Suppressor macrophage treated with lipopolysaccharide for 1 hour (primary cell): ENCODE results near the gene TAPT1.

ENCODE experiments used
- DNase-seq, 3 donors: peaks; one replicate each; pipeline ENCODE4 v3.0.0-alpha.2; 2020 to 2022

Gene TAPT1, protein sequence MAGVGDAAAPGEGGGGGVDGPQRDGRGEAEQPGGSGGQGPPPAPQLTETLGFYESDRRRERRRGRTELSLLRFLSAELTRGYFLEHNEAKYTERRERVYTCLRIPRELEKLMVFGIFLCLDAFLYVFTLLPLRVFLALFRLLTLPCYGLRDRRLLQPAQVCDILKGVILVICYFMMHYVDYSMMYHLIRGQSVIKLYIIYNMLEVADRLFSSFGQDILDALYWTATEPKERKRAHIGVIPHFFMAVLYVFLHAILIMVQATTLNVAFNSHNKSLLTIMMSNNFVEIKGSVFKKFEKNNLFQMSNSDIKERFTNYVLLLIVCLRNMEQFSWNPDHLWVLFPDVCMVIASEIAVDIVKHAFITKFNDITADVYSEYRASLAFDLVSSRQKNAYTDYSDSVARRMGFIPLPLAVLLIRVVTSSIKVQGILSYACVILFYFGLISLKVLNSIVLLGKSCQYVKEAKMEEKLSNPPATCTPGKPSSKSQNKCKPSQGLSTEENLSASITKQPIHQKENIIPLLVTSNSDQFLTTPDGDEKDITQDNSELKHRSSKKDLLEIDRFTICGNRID

DNA sequence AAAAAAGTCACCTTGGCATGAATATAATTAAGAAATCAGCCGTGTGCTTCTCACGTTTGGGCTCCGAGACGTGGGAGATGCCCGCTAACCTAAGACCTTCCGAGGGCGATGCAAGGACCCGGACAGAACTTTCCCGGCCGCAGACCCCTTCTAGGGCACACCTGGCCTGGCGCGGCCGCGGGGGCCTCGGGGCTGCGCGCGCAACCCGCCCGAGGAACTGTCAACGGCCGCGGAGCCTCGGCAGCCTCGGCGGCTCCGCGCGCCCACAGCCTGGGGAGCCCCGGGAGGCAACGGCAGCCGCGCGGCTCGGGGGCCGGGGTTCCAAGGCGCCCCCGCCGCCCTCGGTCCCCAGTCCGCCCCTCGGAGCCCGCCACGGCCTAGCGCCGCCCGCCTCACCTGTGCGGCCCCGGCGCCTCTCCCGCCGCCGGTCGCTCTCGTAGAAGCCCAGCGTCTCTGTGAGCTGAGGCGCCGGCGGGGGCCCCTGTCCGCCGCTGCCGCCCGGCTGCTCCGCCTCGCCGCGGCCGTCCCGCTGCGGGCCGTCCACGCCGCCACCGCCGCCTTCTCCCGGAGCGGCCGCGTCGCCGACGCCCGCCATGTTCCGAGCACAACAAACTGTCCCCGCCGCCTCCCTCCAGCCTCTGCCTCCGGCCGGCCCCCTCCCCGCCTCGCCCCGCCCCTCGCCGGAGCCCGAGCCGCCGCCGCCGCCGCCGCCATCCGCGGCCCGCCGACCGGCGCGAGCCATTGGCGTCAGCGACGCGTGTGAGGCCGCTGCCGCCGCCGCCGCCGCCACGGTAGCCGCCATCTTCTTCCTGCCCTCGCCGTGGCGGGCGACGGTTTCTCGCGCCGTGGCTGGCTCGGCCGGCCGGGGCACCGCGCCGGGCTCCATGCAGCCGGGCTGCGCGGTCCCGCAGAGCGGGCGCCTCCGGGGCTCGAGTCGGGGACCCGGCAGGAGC is at the start of gene TAPT1:
TAPT1 (minus strand) TSS at position 609 of the 953 bp plus-strand sequence; CDS start at position 595, 14 bp downstream.
- DNase-seq: peak; percentile 80 to 96 (median 90)

DNA sequence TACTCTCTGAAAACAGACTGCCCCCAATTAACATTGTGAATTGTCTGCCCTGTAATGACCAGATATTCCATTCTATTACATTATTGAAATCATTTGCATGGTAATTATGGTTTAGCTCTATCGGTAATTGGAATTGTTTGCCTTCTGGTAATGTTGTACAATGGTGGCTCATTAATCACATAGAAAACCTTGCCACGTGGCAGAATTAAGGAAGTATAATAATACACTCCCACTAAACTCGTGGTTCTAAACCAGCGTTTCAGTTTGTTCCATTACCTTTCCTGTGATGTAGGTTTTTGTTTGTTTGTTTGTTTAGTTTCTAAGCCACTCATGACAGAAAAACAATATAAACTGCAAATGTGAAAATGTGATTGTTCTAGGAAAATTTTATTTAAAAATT is 45.1 kb upstream of the TAPT1 start:
- DNase-seq: peak; percentile 14 to 53 (median 43)

DNA sequence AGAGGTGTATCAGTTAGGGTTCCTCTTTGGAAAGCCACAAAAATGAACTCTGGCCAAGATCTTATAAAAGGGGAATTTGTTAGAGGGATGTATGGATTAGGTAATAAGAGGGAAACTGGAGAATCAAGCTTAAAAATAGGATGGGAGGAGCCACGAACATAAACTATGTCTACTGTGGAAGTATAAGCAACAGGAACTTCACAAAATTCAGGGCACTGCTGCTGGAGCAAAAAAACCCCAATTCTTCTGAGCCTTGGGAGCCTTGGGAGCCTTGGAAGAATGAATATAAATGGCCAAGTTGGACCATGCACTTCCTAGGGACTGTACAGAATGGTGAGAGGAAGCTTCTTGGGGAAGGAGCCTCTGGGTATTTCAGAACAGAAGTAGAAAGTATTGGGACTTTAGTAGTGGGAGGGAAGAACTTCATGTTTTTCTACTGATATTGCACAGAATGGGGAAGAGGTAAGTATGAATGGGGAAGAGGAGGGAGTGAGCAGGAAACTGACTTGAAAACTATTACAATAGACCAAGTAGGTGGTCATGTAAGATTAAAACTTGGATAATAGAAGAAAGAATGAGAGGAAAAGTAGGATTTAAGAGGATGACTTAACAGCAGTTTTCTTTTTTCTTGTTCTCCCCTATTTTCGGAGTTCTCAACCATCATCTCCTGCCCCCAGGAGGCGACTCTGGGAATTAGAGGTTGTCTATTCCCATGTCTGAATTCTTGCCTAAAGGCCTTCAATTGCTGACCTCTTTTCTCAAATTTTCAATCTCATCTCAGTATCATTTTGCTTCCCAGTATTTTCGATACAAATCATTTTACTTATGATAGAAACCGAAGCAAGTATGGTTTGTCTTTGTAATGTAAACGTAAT is 44.4 kb upstream of the TAPT1 start:
- DNase-seq: peak; percentile 73 to 93 (median 85)

DNA sequence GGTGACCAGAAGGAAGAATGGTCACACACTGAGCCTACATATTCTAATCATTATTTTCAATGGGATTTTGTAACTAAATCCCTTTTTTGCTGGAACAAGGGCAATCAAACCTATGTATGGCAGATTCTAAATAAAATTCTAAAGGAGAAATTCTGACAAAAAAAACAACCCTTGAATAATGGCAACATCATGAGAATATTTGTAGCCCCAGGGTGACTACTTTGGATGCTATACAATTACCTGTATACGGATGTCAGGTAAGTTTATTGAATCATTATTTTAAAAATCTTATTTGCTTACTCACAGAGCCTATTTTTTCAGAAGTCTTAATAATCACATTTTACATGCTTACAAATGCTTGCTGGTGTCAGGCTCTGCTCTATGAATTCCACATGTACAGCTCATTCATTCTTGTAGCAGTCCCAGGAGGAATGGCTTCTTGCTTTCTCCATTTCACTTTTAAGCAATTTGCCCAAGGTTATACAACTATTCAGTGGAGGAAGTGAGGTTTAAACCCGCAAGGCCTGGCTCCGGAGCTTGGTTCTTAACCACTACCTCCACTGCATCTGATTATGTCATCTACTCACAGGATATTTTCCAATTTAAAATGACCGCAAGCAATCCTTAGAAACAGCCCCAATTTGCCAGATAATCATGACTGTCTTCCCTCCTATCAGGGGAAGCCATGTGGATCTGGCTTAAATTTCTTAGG is 43.6 kb upstream of the TAPT1 start:
- DNase-seq: peak in 2 of 3 donors; percentile 79 to 80

DNA sequence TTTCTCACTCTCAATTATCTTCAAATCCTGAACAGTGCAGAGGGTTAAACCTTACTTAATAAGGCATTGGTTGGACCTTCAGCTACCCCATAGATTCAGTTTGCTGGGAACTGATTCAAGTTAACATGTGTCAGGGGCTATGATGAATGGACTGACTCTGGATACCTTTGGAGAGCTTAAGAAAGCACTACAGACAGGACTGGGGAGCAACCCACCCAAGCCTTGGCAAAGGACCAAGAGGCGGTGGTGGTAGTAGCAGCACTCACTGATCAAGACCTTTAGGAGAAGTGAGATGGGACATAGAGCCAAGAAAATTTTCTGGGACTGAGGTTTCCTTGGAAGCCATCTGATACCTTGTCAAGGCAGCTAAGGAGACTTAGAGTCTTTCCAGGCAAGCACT is 43.0 kb upstream of the TAPT1 start:
- no peak for DNase-seq

DNA sequence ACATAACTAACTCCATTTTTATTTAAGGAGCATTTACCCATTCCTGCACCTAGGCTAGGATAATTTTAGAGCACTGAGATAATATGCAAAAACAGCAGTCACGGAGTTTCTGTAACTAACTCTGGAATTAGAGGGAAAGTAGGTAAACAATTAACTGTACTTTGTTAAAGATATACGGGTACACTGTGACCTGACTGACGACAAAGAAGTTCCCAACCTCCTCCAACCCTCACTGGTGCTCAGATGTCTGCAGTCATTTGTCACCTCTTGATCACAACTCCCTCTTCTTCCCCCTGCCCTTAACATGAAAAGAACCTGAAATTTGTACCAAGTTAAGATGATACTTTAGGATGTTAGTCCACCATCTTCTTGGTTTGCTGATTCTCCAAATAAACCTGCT is 42.0 kb upstream of the TAPT1 start:
- DNase-seq: no peak

DNA sequence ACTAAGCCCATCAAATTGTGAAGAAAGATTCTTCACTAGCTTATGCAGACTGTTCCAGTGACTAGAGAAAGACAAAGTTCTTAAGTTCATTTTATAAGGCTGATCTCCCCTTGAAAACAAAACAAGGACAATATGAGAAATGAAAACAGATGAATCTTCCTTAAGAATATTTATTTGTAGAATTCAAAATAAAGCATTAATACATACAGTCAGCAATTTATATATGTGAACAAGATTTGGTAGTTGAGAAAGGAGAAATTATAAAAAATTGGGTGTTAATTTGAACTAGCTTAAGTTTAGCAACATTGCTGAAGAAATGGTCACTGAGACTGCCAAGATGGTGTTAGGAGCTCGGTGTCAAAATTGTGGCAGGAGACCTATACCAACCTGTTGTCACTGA is 41.4 kb upstream of the TAPT1 start:
- DNase-seq: no peak

DNA sequence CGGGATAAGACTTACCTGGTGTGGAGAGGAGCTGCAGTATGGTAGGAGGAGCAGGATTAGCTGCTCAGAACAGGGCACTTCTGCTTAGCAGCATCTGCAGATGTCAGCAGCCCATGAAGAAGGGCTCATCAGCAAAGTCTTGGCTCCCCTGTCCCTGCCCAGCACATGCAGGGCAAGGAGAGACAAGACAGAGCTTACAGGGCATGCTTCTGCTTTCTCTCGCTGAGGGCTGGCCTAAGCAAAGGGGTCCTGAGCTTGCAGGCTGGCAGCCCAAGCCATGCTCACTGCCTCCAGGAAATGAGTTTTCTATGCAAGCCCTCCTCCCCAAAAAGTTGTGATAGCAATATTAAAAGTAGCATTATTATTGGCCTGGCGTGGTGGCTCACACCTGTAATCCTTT is 39.5 kb upstream of the TAPT1 start:
- DNase-seq: no peak

DNA sequence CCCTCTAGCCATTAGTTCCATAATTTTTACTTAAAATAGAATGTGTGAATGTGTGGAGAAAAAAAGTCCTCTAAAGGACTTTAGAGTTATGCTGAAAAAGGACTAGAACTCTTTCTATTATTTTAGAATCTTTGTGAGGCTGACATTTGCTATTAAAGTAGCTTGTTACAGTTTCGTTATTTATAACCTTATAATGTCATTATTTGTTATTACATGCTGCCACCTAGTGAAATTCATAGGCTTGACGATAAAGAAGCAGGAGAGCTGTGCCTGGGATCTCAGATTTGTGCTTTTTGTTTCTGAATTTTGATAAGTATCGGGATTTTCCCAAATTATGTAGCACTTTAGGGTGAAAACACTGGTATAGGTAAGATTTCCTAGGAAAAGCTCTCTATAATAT is 38.5 kb upstream of the TAPT1 start:
- DNase-seq: peak; percentile 67 to 88 (median 87)

DNA sequence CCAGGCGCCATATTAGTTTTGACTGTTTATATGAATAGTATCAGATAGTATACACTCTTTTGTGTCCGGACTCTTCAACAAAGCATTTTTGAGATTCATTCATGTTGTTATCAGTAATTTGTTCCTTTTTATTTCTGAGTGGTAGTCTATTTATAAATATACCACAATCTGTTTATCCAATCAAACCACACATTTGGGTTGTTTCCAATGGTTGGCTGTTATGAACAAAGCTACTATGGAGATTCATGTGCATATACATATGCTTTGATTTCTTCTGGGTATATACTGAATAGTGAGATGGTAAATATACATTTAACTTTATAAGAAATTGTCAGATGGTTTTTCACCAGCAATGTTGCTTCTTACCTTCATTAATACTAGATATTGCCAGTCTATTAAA is 36.8 kb upstream of the TAPT1 start:
- no peak for DNase-seq

DNA sequence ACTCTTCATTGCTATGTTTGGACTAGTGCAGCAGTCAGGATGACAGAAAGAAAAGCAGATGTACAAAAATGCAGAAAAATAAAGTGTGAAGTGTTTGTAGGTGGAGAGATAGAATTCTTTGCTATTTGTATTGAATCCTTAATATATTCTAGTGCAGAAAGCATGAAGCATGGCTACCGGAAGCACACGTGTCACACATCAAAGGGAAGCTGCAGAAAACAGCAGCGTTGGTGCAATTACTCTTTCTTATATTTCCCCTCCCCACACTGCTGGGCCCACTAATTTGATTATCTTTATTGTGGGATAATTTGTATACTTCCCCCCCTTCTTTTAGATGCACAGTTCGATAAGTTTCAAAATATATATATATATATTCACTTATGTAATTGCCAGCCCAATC is 35.9 kb upstream of the TAPT1 start:
- no peak for DNase-seq

DNA sequence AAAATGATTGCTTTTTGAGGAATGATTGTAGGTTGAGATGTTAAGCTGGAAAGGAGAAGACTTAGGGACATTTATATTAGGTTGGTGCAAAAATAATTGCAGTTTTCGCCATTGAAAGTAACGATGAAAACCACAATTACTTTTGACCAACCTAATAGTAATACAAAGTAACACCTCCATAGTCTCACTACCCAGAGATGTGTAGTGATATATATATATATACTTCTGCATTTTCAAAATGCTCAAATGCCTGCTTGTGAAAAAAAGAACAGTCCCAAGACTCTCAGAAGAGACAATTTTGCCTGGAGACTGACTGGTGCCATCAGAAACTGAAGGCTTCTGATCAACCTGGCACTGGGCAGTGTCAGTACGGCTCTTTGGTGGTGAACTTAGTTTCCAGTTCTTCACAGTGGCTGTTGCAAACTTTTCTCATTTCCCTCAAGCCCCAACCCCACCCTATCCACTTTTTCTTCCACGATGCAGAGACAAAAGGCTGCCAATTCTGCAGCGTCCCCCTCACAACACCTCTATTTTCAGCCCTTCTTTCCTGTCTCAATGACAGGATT is 35.1 kb upstream of the TAPT1 start:
- no peak for DNase-seq

DNA sequence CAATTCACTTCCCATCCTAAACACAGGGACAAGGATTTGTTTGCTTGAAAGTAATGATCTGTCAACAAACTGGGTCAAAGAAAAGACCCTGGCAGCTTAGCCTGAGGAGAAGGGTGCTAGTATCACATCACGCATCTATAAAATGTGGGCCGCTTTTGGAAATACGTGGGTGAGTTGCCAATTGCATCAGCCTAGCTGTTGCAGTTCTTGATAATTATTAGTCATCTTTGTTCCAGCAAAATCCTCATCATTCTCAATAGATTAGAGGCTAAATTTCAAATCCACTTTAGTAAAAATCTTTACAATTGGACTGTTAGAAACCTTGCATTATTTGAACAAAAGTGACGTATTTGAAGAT is 33.6 kb upstream of the TAPT1 start:
- DNase-seq: peak; percentile 22 to 53 (median 44)

DNA sequence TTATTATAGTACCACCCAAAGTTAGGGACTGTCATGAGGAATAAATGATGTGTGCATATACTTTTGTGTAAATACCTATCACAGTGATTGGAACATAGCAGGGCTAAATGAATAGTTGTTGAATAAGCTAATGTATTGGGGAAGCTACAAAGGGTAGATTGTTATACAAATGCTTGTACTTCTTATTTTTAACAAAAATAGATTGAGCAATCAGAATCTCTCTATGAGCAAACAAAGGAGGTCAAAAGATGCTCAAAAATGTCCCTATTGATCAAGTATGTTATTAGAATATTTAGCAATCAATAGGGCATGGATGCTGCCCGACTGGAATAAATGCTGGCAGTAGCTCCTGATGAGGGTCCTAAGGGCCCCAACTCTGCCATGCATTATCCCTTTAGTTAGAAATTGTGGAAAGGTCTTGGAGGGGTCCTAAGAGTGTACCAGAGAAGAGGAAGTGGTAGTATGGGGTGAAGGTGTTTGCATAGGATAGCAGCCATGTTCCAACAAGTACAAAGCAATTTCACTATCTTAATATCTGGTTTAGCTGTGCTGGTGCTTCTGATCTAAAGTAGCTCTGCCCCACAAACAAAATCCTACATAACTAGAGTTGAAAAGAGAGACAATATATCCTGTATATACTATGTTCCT is 33.1 kb upstream of the TAPT1 start:
- no peak for DNase-seq

DNA sequence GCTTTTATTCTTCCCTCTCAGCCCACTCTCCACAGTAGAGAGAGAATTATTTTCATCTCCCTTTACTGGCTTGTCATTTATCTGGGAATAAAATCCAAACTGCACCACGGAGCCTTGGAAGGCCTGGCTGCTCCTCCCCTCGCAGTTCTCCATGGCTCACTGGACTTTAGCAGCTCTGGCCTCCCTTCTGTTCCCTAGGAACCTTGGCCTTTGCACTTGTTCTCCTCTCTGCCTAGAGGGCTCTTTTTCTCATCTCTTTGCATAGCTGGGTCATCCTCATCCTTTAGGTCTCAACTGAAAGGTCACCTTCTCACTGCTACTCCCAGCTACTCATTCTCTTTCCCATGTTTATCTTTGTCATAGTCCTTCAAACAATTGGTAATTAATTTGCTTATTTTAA is 31.3 kb upstream of the TAPT1 start:
- DNase-seq: no peak

DNA sequence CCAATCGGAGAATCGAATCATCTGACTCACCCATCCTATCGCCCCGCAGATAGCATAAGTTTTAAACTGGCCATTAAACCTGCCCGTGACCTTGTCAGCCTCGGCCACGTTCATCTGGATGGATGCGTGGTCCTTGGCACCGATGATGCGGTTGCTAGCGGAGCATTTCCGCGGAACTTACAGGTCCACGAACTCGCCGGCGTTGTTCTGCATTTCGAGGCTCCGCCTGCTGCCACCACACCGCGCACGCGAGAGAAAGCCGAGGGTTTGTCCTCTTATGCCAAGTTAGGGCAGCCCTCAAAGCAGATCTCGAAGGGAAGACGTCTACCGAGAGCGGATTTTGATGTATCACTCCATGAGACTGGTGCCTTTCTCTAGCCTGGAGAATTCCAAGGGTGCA is 30.1 kb upstream of the TAPT1 start:
- DNase-seq: no peak

DNA sequence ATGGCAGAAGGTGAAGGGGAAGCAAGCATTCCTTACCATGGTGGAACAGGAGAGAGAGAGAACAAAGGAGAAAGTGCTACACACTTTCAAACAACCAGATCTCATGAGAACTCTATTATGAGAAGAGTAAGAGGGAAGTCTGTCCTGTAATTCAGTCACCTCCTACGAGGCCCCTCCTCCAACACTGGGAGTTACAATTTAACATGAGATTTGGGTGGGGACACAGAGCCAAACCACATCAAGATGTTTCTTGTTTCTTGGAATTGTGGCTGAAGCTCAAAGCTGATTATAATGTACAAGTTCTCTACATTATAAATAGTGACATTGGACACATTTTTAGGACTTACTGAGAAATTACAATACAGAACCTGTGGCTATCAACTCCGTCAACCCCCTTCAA is 29.5 kb upstream of the TAPT1 start:
- no peak for DNase-seq

DNA sequence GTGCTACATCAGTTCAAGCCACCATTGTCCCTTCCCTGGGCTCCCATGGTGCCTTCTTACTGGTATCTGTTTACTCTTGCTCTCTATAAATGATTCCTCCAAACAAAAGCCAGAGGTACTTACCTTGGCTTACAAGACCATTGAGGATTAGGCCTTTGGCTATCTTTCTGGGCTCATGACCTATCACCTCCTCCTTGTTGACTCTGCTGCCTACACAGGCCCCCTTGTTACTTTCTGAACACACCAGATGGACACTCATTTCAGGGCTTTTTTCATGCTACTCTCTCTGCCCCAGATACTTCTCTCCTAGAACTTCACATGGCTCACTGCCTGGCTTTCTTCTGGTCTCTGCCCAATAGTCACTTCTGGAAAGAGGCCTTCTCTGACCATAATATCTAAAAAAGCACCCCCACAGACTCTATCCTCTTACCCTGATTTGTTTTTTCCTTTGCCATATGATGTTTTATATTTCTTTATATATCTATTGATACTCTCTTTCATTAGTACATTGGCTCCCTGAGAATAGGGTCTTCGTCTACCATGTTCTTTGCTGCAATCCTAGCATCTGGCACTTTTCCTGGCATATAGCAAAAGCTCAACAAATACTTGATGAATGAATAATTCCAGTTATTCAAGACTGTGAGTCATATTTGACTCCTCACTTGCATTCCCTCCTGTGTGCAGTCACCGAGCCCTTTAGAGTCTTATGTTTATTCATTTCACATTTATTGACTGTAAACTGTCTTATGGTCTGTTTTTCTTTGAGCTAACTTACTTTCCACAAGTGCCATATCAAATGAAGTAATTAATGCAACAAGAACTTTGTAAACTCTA is 27.1 kb upstream of the TAPT1 start:
- DNase-seq: no peak

DNA sequence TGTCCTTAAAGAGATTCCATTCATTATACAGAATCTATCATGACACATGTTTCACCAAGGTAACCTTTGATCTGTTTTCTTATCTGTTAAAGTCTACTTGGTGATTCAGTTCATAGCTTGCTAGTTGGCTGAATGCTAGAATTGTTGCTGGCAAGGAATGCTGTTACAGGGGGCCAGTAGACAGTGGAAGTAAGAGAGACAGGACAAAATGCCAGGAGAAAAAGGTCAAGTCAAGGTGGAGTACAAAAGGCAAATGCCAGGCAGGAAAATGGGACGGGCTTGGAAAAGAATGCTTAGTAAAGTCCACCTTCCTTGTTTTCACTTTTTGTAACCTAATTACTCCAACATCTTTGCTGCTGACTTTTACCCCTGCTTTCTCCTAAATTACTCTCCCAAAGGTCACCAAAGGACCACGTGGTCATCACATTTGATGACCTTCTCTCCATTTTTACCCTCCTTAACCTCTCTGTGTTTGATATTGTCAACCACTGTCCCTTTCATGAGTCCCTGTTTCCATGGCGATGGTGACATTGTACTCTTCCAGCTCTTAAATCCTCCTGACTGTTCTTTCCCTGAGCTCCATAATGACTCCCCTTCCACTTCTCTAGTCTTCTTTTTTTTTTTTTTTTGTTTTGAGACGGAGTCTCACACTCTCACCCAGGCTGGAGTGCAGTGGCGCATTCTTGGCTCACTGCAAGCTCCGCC is 24.5 kb upstream of the TAPT1 start:
- DNase-seq: no peak
